ENCODE data around the gene NRP2.

The NRP2 gene

DNA sequence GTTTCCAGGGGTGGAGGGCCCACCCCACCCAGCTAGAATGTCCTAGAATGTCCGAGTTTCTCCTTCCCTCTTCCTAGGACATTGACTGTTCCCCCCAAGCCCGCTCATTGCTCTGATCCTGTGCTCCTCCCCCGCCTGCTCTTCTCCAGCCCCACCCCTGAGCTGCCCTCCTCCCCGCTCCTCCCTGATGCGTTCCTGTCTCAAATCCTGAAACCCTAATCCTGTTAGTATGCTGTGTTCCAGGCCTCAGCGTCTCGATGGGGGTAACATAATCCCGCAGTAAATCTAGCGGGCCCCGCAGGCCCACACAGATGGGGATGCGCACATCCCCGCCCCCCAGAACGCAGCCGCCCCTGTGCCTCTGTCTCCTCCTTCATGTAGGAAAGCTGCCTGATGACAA is 51.3 kb downstream of the NRP2 start:
- DNase-seq, result no peak

DNA sequence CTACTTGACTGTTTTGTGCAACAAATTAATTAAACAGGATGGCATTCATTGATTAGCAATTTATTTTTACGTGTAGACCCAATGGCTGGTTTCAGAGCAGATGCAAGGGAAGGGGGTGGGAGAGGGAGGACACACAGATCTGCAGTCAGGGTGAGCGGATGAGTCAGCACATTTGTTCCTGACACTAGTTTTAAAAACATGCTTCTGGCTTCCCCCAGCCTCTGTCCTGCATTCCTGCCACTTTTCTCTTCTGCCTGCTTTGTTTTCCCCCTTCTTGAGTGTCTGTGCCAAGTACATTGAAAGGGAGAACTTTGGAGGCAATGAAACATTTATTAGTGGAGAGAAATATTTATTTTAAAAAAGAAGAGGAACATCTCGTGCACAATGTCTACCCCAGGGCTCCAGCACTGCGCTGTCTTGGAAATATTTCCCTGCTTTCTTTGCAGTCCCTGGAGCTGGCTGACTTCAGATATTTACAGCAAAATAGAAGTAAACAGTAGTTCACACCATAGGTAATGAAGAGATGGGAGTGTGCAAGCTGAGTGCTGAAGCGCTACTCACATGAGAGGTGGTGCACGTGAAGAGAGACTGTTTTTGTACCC is 52.2 kb downstream of the NRP2 start:
- no peak for DNase-seq

DNA sequence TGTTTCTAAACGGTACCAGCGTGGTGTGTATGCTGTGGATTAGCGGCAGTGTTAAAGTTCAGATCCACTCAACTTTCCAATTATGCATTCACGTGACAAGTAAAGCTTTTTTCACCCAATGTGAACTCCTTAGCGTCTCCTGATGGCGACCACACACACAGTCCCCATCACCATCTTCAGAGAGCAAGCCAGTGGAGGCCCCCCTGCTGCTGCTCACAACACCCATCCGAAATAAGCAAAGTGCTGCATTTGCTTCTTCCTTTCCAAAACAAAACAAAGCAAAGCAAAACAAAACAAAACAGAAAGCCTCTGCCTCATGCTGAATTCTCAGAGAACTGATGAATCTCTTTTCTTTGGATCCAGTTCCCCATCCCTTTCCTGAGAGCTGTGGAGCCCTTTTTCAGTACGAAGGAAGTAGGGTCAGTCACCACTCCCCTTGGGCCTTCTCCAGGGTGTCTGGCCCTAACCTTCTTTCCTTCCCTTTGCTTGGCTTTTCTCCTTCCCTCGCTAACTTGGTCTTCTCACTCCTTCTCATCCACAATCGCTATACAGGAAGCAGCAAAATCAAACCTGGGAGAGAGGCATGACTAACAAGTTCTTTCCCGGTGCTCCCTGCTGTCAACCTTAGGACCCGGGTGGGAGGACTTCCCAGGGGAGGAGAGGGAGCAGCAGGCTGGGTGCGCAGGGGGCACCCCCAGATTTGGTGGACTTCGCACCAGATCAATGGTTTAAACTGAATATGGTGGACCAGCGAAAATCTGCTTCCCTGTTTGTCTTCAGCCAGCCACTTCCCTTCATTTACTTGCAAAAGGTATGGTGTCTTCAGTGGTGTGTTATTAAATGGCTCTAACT is 56.0 kb downstream of the NRP2 start:
- DNase-seq, result no peak

DNA sequence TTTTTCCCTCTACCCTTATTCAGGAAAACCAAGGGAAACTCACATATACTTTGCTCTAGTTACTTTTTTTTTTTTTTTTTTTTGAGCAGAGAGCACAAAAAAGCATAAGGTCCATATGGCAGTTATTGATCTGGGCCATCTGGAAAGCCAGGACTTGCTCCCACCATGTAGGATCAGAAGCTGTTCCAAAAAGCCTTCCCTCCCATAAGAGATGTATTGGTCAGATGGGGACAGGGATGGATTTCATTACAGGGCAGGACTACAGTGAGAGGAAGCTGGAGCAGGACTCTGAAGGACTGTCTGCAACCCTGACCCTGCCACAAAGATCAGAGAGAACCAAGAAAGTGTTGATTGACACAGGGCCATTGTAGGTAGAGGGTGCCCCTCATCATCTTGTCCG is 57.3 kb downstream of the NRP2 start:
- no peak for DNase-seq

DNA sequence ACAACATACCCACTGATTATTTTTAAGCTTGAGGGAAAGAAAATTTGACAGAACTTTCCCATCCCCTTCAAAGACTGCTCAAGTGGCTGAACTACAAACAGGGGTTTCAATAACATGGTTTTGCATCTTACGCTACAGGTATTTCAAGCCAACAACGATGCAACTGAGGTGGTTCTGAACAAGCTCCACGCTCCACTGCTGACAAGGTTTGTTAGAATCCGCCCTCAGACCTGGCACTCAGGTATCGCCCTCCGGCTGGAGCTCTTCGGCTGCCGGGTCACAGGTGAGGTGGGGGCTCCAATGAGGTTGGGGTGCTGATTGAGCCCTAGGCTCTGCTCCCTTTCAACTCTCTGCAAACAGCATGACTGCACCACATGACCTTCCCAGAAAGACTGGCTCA is 58.1 kb downstream of the NRP2 start:
- DNase-seq, result no peak

DNA sequence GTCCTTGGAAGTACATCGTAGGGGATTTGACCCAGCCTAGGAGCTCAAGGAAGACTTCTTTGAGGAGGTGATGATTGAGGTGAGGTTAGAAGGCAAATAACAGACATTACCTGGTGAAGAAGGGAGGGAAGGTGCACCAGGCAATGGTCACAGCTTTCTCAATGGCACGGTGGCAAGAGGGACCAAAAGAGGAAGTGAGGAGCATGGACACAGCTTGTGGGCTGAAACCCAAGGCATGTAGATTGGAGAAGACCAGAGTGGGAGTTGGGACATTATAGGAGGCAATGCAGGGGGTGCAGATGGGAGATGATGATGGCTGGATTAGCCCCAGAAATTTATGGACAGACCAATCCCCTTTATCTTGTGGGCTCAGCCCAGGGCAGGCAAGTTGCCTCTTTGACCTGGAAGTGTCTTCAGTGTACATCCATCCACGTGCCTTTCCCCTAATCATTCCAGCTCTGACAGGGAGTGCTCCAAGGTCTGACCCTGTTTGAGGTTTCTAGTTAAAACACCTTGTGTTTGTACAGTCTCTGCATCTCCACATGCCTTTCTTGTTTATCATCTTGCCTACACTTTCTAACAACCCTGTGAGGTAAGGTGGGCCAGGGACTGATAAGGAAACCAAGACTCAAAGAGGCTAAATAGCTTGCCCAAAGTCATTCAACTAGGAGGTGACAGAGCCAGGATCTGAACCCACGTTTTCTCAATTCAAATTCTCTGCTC is 59.1 kb downstream of the NRP2 start:
- DNase-seq, result no peak

DNA sequence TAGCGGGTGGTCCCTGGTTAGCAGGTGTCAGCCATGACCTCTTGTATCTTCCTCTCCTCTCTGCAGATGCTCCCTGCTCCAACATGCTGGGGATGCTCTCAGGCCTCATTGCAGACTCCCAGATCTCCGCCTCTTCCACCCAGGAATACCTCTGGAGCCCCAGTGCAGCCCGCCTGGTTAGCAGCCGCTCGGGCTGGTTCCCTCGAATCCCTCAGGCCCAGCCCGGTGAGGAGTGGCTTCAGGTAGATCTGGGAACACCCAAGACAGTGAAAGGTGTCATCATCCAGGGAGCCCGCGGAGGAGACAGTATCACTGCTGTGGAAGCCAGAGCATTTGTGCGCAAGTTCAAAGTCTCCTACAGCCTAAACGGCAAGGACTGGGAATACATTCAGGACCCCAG is 60.8 kb downstream of the NRP2 start:
- no peak for DNase-seq

DNA sequence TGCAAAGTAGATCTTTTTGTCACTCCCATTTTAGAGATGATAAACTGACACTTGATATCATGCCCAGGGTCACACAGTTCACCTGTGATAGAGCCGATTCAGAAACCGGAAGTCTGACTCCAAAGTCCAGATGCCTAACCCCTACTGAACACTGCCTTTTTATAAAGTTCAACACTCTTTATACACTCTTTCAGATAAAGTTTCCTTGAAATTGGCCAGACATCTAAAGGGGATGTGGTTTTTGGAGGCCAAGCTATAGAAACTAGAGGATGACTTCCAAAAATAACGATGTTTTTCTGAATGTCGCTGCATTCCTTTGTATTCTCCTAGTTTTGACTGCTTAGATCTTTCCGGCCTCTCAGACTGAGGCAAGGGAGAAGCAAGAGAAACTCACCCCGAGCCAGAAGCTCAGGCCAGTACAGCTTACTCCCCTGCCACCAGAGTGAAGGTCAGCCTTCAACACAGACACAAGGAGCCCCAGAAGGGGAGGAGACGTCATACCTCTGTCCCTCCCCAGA is 61.8 kb downstream of the NRP2 start:
- DNase-seq, result no peak

DNA sequence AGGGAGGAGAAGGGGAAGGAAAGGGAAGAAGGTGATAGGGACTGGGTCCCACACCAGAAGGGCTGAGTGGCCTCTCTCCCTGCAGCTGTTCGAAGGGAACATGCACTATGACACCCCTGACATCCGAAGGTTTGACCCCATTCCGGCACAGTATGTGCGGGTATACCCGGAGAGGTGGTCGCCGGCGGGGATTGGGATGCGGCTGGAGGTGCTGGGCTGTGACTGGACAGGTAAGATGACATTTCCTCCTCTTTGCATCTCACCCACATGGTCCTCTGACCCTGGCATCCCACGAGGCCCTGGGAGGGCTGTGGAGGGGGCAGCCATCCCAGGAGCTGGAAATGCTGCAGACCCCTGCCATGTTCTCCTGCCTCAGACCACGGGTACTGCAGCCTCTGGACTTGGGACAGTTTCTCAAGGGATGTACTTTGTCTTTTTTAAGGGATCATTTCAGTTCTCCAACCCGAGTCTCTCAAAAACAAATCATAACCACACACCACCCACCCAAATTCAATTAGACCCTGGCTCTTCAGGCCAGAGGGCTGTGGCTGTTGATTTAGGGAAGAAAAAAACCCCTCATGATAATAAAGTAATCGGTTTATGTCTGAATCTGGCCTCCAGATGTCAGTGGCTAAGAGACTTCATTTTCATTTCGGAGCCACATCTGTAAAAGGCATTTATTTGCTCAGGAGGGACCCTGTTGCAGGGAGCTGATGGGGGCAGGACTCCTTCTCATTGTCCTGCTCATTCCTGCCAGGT is 63.5 kb downstream of the NRP2 start:
- DNase-seq, result no peak

DNA sequence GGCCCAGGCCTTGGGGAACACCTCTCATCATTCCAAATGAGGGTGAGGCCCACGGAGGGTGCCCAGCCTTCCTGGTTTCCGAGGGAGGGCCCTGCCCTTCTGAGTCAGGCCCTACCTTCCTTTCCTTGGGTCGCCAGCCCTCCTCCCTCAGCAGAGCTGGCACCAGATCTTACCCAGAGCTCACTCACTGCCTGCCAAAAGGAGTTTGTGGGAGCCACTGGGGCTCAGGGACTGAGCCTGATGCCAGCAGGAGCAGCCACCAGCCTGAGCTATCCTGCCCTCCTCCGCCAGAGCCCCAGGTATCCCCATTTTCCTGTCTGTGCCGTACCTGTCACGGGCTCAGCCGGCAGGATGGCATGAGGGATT is 64.1 kb downstream of the NRP2 start:
- DNase-seq, result no peak

DNA sequence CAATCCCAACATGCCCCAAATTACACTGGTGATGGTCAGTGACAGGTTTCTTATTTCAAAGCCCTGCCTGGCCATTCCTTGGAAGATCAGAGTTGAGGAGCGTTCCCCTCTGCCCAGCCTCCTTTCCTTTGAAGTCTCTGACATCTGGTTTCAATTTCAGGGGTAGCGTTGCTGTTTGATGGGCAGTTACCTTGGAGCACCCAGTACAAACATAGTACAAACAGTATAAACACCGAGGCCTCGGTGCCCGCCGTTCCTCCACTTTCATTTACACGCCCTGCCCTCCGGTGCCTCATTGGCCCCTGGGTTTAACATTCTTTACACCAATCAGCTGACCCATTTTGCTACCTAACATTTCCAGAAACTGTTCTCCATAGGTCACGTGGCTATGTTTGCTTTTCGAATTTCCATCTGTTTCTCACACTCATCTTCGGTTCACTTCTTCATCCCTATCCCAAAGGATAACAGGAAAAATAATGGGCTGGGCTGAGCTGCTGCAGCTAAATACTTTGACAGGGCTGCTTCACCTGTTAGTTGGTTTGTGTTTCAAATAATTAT is 65.6 kb downstream of the NRP2 start:
- no peak for DNase-seq

DNA sequence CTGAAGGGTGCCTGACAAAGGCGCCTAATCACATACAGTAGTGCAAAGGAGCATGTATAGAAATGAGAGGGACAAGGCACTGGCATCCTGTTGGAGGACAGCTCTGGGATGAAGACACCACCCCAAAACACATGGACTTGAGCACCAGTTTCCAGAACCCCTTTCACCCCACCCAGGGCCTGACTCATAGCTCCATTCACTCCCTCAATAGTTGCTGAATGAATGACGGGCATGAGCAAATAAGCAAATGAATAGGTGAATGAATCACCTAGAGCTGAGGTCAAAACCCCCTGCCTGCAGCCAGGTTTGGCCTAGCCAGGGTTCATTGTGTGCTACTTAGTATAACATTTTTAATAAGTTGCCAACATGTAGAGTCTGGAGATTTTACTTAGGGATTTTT is 66.3 kb downstream of the NRP2 start:
- no peak for DNase-seq

DNA sequence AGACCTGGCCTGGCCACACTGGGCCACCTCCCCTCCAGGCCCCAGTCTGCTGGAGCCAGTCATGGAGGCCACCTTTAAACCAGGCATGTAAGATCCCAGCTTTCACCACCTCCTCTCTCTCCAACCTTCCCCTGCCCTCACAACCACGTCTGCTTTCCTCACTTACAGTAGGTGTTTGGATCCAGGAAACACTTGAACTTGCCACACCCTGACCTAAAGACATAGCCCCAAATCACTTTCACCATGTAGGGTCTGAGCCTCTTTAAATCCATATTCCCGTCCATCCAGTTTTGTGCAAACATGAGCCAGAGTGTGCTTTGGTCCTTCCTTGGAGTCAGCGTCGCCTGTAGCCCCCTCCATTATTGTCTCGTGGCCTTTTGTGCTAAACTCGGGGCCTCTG is 66.8 kb downstream of the NRP2 start:
- no peak for DNase-seq

DNA sequence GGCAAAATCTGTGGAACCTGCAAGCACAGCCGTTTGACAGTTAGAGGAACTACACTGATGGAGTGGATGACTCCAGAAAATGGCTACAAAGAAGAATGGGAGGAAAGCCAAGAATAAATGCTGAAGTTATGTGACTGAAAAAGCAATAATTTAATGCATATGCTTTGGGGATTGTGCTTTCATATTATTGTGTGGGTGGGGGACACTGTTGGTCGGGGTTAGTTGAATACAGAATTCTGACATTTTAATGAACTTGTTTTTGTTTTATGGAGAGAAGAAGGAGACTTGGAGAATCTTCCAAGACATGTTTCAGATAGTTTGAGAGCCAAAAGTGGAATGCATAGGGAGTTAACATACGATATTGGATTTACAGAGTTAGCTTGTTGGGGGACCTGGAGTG is 68.5 kb downstream of the NRP2 start:
- no peak for DNase-seq

DNA sequence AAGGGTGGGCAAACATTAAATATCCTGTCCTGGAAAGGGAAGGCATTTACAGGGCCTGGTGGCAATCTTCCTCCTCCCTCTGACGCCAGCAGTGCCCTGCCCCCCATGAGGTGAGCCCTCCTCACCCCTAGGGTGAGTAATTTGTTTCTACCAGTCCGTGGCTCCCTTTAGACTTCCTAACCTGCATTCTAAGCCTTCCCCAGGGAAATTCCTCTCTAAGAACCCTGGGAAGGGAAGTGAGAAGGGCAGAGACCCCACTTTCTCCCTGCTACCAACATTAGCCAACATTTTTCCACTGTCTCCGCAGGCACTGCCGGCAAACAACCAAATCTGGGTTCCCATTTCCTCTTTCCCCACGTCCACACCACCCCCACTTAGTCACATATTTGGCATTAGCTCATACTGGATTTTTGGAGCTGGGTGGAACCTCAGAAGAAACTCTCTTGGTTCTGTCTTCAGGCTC is 69.3 kb downstream of the NRP2 start:
- no peak for DNase-seq

DNA sequence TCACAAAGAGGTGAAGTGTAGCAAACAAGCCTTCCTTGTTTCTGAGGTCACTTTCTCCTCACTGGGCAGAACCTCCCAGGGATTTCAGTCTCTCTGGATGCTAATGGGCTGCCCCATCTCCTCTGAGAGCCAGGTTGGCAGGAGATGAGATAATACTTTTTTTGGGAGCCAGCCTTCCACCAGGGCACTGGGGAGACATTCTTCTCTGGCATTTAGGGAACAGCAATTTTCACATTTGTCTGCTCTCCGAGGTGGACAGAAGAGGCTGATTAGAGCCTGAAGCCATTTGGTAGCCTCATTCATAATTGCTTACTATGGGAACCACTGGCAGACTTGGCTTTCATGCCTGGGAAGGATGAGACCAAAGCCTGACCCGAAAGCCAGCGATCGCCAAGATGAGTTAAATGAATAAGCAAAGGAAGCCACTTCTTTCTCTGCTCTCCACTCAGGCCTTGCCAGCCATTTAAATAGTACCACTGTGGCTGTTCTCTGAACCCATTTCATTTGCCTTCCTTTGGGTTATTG is 70.1 kb downstream of the NRP2 start:
- no peak for DNase-seq

DNA sequence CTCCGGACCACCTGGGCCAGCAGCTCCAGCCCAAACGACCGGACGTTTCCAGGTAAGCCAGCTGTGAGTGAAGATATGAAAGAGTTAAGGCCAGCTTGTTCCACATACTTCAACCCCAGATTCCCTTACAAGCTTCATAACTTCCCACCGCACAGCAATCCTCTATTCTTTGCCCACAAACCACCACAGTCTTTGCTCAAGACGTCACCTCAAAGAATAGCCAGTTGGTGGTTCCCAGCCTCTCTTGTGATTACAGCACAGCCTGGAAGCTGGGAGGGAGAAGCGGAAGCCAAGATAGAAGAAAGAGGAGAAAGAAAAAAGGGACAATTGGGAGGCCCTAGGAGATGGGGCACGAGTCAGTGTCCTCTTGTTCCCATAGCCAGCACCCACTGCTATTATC is 70.6 kb downstream of the NRP2 start:
- no peak for DNase-seq

DNA sequence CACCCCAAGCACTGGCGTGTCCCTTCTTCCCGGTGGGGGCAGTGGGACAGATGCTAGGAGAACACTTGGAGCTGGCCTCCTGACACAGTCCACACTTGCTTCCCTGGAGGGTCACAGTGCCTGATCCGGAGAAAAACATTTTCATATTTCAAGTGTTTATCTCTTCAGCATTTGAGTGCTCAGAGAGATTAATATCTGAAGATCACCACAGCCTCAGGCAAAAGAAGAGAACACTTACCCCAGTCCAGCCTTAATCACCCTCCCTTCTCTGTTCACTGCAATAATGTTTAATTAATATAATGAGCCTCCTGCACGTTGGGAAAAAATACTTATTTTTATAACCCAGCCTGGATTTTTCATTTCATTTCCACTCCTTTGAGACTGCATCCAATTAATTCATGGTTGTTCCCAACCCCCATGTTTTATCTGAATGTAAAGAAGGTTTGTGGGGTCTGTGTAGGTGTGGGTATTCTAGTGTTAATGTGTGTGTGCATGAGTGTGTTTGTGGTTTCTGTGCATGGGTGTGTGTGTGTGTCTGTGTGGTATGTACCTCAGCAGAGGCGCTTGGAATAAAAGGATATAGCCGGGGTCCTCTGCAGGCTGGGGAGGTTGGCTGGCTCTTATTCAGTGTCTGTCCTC is 72.1 kb downstream of the NRP2 start:
- no peak for DNase-seq

DNA sequence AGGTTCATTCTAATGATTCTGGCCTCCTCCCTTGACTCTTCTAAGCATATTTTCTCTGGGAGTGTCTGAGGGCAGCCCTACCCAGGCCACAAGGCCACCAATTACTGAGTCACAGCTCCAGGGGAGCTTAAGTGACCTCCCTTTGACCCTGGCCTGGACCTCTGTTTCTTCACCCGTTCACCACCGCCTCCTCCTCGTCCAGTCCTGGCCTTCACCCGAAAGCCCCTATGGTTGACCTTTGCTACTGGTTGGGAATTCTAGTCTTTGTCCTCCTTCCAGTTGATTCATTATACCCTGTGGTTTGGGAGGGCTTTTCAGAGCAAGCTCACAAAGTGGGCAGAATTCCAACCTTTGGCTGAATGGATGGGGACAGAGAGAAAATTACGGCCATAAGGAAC is 72.6 kb downstream of the NRP2 start:
- DNase-seq, result no peak

DNA sequence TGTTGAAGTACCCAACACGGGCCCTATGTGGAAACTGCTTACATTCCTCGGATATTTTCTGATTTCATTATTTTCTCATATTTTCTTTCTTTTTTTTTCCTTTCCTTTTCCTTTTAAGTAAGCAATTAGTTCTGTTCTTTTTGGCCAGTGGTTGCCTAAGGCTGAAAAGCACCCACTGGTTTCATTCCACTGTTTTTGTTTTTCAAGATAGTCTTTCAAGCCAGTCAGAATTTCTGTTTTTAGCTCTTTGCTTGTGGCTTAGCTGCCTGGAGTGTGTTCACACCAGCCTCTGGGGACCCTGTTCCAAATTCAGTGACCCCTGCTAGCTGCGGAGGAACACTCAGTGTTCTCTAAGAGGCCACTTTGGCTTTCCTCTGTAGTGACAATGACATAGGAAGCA is 73.6 kb downstream of the NRP2 start:
- DNase-seq, result no peak

DNA sequence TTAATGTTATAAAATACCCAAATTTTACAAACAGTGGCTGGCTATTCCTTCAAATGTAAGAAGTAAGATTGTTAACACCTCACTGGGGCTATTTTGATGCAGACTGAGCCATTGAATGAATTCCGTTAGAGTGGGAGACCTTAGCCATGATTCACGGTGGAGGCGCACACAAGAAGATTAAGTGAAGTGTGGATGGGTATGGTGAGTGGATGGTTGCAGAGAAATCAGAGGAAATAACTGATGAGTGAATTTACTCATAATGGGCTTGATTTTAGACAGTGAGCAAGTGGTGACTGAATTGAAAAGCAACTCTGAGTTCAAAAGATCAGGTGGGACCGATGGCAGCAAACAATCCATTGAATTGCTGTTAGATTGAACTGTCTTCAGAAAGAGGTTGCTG is 75.0 kb downstream of the NRP2 start:
- no peak for DNase-seq

DNA sequence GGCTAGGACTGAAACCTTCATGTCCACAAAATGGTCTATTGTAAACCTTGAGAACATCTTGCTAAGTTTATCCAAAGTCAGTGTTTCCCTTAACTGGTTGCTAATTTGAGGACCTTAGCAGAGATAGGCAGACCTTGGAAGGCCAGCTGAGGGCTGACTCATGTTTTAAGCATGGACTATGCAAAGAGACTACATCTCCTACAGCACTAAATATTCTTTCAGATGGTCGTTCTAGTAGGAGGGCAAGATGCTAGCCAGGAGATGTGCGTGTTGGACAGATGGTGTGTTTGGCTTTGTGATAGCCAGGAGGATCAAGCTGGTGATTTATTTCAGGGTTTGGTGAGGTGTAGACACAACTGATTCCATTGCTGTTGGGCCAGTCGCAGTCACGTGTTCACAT is 75.8 kb downstream of the NRP2 start:
- DNase-seq, result no peak

Measured in activated CD4-positive, alpha-beta T cell treated with anti-CD3 and anti-CD28 coated beads, Interleukin-10, Interleukin-2, amounts not matched to agents 100 ng/mL and 50 ng/mL, durations not matched to agents 16 hours and 8 hours (primary cell).